ENCODE measurements around the gene THOC6. TPM values are rescaled to one million over a fixed set of nuclear protein-coding genes. Genes with fewer than 3 reads are reported as not detected.

THOC6 gene
- total RNA-seq, 1 donor, result 28.1 TPM

DNA sequence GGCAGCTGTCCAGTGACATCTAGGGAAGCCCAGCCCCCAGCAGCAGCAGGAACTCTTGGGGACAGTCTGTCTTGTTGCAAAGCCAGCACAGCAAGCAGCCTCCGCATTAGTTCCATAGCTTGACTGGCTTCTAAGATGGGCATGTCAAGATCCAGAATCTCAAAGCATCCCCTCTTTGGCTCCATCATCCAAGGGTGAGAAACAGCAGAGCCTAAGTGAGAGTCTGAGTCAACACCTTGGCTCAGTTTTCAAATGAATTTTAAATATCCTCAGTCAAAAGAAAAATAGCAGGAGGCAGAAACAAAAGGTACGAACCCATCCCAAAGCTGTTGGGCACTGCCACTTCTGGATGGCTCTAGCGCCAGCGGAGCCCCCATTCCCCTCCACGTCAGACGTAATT is 8.9 kb upstream of the THOC6 start:
- no peak overlapping the region for H3K4me3 ChIP-seq (ENCODE audit: low read depth, low read length)
- TF ChIP-seq, protein P1, sequence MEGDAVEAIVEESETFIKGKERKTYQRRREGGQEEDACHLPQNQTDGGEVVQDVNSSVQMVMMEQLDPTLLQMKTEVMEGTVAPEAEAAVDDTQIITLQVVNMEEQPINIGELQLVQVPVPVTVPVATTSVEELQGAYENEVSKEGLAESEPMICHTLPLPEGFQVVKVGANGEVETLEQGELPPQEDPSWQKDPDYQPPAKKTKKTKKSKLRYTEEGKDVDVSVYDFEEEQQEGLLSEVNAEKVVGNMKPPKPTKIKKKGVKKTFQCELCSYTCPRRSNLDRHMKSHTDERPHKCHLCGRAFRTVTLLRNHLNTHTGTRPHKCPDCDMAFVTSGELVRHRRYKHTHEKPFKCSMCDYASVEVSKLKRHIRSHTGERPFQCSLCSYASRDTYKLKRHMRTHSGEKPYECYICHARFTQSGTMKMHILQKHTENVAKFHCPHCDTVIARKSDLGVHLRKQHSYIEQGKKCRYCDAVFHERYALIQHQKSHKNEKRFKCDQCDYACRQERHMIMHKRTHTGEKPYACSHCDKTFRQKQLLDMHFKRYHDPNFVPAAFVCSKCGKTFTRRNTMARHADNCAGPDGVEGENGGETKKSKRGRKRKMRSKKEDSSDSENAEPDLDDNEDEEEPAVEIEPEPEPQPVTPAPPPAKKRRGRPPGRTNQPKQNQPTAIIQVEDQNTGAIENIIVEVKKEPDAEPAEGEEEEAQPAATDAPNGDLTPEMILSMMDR (IDR thresholded peaks at IDR 0.05; ENCODE audit: insufficient read depth, low read depth, low read length), result no peak
- no peak for DNase-seq (ENCODE audit: low read depth)

DNA sequence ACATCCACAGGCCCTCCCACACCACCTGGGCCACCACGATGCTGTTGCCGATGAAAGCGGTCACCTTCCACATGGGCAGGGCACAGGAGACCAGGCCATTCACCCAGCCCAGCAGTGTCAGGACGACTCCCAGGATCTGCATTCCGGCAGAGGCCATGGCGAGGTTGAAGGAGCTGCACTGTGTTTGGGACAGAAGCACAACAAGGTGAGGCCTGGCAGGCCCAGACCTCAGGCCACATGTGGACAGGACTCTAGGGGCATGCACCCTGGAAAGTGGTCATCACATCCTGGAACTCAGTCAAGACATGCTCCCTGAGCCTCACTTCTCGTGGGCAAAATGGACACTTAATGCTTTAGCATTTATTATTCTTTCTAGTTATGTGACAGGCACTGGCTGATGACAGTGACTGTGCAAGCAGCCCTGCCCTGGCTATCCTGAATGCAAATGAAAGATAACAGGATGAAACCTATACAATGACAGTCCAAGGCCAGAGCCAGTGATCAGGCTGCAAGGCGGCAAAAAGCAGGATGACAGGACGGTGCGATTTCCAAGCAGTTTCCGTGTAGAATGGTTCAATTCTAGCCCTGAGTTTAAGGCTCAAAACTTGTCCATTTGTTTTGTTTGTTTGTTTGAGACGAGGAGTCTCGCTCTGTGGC is 7.8 kb upstream of the THOC6 start:
- H3K4me3 ChIP-seq (ENCODE audit: low read depth, low read length), result no peak overlapping the region
- DNase-seq (ENCODE audit: low read depth), result no peak
- TF ChIP-seq, protein P1 (IDR thresholded peaks at IDR 0.05; ENCODE audit: insufficient read depth, low read depth, low read length), result no peak

DNA sequence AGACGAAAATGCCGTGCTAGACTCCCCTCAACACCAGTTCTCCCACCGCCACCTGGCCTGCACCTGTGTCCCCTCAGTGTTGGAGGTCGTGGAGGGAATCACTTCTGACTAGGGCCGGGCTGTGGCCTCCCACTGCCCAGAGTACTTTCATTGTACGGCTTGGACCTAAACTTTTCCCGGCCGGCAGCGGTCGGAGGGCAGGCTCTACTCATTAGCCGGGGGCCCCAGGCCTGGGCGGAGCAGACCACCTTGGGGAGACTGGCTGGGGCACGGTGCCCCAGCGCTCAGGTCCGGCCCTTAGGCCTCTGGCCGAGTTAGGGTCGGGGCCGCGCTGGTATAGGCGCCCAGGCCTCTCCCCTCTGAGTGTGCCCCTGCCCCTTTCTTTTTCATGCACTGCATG is 6.5 kb upstream of the THOC6 start:
- TF ChIP-seq, protein P1 (IDR thresholded peaks at IDR 0.05; ENCODE audit: insufficient read depth, low read depth, low read length), result no peak
- no peak for DNase-seq (ENCODE audit: low read depth)
- no peak overlapping the region for H3K4me3 ChIP-seq (ENCODE audit: low read depth, low read length)

DNA sequence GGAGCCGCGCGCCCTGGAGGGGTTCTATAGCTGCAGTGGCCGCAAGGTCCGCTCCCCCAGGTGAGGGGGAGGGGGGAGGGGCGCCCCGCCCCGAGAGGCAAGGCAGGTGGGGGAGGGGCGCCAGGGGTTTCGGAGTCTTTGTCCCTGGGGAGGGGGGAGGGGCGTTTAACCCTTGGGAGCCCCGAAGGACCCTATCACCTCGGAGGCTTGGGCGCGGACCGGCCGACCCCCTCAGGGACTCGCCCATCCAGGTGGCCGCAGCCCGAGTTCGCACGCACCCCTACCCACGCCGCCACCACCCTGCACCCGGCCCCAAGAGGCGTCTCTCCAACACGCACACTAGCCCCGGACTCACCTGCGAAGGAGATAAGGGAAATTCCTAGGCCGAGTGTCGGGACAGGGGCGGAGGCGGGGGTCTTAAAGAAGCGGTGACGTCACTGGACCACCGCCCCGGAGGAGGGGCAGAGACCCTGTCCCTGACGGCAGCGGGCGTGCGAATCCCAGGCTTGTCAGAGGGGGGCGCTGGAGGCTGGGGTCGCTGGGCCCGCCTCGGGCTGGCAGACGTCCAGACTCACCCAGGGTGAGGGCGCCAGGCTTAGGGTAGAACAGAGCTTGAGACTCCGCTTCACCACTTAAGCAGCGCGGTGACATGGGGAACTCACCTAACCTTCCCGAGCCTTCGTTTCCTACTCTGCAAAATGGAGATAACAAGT is 5.9 kb upstream of the THOC6 start, which contains the start of gene CLDN6:
Gene CLDN6 (minus strand): TSS at position 390 of the 713 bp plus-strand sequence. CDS start 2,162 bp downstream, outside the sequence.
- peak; percentile 12 for DNase-seq (ENCODE audit: low read depth)
- TF ChIP-seq, protein P1 (IDR thresholded peaks at IDR 0.05; ENCODE audit: insufficient read depth, low read depth, low read length), result peak; percentile 30
- H3K4me3 ChIP-seq (ENCODE audit: low read depth, low read length), result no peak within 1 kb of the TSS

DNA sequence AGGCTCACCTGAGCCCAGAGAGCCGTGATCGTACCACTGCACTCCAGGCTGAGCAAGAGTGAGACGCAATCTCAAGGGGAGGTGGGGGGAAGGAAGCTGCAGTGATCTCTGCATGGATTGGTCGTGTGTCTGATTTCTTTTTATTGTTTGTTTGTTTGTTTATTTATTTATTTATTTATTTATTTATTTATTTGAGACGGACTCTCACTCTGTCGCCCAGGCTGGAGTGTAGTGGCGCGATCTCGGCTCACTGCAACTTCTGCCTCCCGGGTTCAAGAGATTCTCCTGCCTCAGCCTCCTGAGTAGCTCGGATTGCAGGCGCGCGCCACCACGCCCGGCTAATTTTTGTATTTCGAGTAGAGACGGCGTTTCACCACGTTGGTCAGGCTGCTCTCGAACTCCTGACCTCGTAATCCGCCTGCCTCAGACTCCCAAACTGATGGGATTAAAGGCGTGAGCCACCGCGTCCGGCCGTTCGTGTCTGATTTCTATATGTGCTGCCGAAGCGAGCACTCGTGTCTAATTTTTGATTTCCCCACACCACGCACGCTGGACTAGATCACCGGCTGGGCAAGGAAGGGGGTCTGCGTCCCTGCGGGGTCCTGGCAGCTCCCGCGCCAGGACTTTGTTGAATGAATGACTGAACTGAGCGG is 4.1 kb upstream of the THOC6 start:
- DNase-seq (ENCODE audit: low read depth), result no peak
- H3K4me3 ChIP-seq (ENCODE audit: low read depth, low read length), result peak overlapping the region; percentile 70
- TF ChIP-seq, protein P1 (IDR thresholded peaks at IDR 0.05; ENCODE audit: insufficient read depth, low read depth, low read length), result no peak

DNA sequence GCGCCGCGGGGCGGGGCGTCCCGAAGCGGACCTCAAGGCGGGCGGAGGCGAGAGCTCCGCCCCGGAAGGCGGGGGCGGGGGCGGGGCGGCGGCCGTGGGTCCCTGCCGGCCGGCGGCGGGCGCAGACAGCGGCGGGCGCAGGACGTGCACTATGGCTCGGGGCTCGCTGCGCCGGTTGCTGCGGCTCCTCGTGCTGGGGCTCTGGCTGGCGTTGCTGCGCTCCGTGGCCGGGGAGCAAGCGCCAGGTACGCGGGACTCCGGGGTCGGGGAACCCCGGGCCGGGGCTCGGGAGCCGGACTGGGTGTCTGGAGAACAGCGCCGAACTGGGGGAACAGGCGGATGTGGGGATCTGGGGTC is 3.6 kb upstream of the THOC6 start, which contains the start of gene TNFRSF12A:
Gene TNFRSF12A (plus strand): TSS at position 122 of the 357 bp plus-strand sequence. CDS start 30 bp downstream, at position 152.
- peak within 1 kb of the TSS; percentile 70 for H3K4me3 ChIP-seq (ENCODE audit: low read depth, low read length)
- TF ChIP-seq, protein P1 (IDR thresholded peaks at IDR 0.05; ENCODE audit: insufficient read depth, low read depth, low read length), result no peak
- peak; percentile 70 for DNase-seq (ENCODE audit: low read depth)
